ENCODE measurements around the gene ZNF12.

- TF ChIP-seq CTCF (IDR thresholded peaks at IDR 0.05; ENCODE audit: poor library complexity, severe bottlenecking) (no peak), EZH2 (IDR thresholded peaks at IDR 0.05; ENCODE audit: borderline replicate concordance, insufficient read depth, low read length, poor library complexity, severe bottlenecking) (no peak), REST (IDR thresholded peaks at IDR 0.05; ENCODE audit: borderline replicate concordance) (no peak), RAD21 (conservative IDR thresholded peaks at IDR 0.05) (no peak), POLR2AphosphoS5 (IDR thresholded peaks at IDR 0.05) (no peak), TAF1 (IDR thresholded peaks at IDR 0.05; ENCODE audit: low read depth) (no peak), MXI1 (conservative IDR thresholded peaks at IDR 0.05; ENCODE audit: poor library complexity, severe bottlenecking) (no peak)
Measured at GRCh38 chr7:6655636-6656385, 50.9 kb downstream of the ZNF12 start.
